ENCODE results near the gene KATNB1.
"Not testable (repeated sequence)": the region's sequence is repeated elsewhere in the genome, so short reads cannot be mapped to it uniquely, and the experiment has no call there.

KATNB1 gene

DNA sequence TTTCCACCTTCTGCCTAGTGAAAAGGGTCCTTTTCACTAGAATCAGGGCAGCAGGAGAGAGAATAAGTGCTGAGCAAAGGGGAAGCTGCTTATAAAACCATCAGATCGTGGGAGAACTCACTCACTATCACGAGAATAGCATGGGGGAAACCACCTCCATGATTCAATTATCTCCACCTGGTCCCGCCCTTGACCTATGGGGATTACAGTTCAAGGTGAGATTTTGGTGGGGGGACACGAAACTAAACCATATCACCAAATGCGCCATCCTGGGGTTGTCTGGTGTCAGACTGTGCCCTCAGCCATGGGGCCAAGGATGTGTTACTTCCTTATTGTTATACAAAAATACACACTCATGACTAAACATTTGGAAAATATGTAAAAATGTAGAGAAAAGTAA, 10.4 kb upstream of the KATNB1 start:
- no peak for DNase-seq (ENCODE audit: low read depth)

DNA sequence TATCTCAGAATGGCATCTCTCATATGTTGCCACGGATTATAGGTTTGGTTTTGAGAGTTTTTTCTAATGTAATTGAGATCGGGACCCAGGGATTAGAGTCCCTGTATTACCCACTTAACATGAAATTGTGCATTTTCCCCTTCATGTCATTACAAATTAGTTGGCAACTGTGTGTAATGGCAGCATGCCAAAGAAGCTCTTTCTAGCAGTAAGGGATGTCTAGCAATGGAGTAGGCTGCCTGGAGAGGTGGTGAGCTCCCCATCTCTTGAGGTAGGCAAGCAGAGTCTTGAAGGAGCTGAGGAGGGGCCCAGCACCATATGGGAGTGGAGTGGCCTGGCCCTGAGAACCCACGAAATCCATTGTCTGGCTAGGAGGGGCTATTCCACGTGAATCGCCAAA, 10.0 kb upstream of the KATNB1 start:
- no peak for DNase-seq (ENCODE audit: low read depth)

DNA sequence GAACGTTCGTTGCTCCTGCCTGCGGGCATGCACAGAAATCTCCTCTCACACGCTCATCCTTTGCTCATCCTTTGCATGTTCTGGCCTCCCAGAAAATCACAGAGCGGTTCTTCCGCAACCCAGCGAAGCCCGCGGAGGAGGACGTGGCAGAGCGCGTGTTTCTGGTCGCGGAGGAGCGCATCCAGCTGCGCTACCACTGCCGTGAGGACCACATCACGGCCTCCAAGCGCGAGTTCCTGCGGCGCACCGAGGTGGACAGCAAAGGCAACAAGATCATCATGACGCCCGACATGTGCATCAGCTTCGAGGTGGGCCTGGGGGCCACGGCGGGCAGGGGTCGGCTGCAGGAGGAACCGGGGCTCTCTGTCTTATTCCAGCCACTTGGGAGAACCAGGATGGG, 9.6 kb upstream of the KATNB1 start:
- DNase-seq (ENCODE audit: low read depth), result no peak

DNA sequence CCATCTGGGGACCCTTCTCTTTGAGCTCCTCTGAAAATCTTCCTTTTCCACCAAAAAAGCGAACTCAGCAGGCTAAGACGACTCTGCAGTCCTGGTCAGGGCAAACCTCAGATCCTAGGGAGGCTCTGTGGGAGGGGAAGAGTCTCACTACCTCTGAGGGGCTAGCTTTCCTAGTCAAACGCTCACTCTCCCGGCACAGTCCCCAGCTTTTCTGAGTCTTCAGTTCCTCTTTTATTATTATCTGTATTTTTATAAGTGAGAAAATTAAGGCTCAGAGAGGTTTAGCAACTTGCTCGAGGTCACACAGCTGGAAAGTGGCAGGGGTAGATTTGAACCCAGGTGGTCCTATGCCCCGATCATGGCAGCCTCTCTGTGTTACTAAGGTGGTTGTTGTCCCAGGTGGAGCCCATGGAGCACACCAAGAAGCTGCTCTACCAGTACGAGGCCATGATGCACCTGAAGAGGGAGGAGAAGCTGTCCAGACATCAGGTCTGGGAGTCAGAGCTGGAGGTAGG, 9.1 kb upstream of the KATNB1 start:
- no peak for DNase-seq (ENCODE audit: low read depth)

DNA sequence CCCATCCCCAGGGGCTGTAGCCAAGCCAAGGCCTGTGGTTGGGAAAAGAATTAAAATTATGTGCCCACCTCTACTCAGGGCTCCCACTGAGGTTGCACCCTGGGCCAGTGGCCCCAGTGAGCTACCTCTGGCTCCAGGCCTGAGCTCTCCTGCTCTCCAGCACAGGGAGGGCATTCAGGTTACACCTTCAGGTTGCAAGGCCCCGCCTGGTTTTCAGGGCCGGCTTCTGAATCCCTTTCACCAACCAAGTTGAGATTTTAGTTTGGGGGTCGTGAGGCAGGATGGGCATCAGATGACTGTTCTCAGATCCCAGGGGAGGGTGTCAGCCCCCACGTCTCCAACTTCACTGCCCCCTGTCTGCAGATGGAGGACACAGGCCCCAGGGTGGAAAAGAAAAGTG, 8.0 kb upstream of the KATNB1 start:
- no peak for DNase-seq (ENCODE audit: low read depth)

DNA sequence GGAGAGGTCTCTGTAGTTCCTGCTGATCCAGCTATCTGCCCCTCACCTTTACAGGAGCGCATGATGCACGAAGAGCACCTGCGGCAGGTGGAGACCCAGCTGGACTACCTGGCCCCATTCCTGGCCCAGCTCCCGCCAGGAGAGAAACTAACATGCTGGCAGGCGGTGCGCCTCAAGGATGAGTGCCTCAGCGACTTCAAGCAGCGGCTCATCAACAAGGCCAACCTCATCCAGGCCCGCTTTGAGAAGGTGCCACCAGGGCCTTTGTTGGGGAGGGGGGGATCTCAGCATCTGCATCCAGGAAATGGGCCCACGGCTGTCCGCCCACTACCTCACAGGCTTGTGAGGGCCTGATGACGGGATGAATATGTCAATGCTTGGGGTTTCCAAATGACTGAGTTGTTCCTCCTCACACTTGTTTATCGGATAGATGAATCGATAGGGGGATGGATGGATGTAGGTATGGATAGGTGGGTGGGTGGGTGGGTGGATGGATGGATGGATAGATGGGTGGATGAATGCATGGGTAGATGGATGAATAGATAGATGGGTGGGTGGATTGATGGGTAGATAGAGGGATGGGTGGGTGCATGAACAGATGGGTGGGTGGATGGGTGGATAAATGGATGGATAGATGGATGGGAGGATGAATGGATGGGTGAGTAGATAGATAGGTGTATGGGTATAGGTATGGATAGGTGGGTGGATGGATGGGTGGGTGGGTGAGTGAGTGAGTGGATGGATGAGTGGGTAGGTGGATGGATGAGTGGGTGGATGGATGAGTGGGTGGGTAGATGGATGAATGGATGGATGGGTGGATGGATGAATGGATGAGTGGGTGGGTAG, 7.0 kb upstream of the KATNB1 start:
- DNase-seq (ENCODE audit: low read depth), result no peak

DNA sequence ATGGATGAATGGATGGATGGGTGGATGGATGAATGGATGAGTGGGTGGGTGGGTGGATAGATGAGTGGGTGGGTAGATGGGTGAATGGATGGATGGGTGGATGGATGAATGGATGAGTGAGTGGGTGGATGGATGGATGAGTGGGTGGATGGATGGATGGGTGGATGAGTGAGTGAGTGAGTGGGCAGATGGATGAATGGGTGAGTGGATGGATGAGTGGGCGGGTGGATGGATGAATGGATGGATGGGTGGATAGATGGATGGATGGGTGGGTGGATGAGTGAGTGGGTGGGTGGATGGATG, 6.4 kb upstream of the KATNB1 start:
- no peak for DNase-seq (ENCODE audit: low read depth)

DNA sequence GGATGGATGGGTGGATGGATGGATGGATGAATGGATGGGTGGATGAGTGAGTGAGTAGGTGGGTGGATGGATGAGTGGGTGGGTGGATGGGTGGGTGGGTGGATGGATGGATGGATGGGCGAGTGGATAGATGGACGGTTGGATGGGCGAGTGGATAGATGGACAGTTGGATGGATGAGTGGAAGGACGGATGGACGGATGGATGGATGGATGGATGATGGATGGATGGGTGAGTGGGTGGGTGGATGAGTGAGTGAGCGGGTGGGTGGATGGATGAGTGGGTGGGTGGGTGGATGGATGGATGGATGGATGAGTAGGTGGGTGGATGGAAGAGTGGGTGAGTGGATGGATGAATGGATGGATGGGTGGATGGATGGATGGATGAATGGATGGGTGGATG, 5.7 kb upstream of the KATNB1 start:
- not testable (repeated sequence) for DNase-seq (ENCODE audit: low read depth)

DNA sequence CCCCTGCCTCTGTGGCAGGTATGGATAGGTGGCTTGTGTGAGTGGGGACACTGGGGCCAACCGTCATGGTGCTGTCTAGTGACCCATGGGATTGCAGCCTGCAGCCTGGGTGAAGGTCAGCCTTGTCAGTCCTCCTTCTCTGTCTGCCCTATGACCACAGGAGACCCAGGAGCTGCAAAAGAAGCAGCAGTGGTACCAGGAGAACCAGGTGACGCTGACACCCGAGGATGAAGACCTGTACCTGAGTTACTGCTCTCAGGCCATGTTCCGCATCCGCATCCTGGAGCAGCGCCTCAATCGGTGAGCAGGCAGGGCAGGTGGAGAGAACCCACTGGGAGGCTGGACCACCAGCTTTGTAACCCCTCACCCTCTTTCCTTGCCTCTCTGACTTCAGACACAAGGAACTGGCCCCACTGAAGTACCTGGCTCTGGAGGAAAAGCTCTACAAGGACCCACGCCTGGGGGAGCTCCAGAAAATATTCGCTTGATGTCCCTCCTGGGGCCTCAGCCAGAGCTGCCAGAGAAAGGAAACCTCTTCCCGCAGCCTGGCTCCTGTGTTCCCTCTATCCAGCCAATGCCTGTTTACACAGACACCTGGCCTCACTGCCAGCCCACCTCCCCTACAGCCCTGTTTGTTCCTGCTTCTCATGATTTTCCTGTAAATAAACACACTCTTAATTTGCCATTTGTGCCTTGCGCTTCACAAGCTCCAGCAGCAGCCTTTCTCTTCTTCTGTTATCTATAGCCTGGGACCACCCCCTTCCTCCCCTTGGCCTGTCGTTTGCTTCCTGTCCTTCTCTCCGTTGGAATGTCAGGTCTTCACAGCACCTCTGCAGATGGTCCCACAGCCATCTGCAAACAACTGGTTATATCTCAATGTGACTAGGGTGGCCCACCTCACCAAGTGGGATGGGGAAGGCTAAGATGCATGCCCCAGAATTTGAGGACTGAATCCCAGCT, 4.5 kb upstream of the KATNB1 start:
- DNase-seq (ENCODE audit: low read depth), result no peak

DNA sequence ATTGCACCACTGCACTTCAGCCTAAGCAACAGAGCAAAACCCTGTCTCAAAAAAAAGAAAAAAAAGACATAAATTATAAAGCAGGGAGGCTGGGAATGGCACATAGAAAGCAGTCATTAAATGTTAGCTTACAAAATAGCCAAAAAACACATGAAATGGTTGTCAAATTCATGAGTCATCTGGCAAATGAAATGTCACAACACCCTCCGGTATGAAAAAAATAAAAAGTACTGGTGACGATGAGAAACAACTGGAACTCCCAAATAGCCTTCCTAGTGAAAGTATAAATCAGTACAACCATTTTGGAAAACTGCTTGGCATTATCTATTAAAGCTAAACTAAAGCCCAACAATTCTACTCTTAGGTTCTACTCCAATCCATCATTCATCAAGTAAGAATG, 3.5 kb upstream of the KATNB1 start:
- peak; percentile 83 for DNase-seq (ENCODE audit: low read depth)

DNA sequence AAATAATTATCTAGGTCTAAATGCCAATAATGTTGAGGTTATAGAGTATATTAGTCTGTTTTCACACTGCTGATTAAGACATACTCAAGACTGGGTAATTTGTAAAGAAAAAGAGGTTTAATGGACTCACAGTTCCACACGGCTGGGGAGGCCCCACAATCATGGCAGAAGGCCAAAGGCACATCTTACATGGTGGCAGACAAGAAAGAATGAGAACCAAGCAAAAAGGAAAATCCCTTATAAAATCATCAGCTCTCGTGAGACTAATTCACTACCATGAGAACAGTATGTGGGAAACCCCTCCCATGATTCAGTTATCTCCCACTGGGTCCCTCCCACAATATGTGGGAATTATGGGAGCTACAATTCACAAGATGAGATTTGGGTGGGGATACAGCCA, 2.9 kb upstream of the KATNB1 start:
- DNase-seq (ENCODE audit: low read depth), result no peak

DNA sequence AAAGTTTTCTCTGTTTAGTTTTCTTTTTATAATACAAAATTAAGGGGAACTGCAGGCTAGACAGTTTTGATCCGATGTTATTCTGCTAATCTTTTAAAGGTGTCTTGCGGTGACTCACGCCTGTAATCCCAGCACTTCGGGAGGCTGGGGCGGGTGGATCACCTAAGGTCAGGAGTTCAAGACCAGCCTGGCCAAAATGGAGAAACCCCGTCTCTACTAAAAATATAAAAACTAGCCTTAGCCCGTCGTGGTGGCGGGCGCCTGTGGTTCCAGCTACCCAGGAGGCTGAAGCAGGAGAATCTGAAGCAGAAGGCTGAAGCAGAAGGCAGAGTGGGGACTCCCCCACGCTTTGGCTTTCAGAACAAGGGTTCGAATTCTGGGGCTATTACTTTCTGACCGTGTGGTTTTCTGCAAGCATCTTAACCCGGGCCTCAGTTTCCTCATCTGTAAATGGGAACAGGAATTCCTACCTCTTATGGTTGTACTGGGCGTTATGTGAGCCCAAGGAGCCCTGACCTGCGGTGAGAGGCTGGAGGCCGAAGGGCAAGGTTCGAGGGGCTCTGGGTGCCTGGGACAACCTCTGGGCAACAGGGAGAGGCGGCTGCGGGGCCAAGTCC, 1.2 kb upstream of the KATNB1 start:
- DNase-seq (ENCODE audit: low read depth), result no peak

DNA sequence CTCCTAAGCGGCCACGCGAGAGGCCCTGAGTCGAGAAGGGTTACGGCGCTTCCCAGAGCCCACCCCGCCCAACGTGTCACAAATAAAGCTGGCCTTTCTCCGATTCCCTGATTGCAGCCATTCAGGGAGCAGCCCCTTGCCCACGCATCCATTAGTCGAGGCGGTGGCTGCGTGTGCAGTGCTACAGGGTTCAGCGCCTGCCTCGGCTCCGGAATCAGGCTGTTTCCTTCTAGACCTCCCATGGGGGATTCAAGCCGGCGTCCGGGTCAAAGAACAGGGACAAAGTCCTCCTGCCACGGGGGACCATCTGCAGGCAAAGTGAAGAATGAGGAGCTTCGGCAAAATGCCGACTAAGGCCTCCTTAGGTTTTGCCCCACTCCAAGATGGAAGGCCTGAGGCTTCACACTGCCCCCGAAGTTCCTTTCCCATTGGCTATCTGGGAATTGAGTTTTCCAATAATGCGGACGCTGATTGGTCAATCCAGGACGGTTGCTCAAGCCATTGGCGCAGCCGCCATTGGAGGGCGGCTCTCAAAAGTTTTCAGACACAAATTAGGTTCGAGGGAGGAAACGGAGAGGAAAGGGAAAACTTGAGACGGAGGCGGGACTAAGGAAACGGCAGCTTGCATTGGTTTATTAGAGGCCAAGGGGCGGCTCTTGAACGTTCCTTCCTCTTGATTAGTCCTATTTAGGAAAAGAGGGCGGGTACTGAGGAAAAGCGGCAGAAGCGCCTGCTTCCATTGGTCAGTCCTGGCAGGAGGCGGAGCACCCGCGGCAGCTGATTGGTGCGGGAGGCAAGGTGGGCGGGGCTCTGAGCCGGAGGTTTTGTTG, 430 bp upstream of the KATNB1 start:
- peak; percentile 100 for DNase-seq (ENCODE audit: low read depth)

DNA sequence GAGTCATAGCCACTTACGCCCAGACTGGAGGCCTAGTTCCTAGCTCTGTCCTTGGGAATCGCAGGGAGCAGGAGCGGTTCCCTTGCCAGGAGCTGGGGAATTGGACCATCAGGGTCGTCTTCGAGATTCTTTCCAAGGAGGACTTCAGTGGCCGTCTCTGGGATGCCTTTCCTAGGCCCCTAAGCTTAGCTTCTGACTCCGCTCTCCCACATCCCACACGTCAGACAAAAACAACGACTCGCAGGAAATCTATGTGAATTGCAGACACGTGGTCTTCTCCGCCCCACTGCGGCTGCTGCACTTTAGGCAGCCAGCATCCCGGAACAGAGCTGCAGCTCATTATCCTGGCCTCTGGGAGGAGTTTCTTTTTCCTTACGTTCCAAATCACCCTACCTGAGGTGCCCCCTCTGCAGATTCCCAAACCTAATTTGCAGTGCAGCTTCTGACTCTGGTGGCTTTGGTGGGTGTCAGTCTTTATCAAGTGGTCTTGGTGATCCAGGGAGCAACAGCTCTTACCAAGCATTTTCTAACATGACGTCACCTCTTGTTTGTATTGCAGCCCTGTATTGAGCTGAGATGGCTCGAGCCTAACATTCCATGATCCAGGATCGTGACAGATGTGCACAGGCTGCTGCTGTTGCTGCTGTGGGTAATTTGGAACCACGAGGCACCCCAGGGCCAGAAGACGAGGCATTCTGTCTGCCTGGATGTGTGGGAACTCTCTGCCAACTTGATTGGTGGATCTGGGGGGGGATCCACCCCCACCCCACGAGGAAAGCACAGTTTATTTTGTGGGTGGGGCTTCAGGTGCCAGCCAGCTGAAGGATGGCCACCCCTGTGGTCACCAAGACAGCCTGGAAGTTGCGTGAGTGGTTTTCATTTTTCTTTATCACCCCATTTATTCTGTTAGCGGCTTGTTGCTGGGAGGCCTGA, 1.1 kb downstream of the KATNB1 start:
- peak; percentile 52 for DNase-seq (ENCODE audit: low read depth)

DNA sequence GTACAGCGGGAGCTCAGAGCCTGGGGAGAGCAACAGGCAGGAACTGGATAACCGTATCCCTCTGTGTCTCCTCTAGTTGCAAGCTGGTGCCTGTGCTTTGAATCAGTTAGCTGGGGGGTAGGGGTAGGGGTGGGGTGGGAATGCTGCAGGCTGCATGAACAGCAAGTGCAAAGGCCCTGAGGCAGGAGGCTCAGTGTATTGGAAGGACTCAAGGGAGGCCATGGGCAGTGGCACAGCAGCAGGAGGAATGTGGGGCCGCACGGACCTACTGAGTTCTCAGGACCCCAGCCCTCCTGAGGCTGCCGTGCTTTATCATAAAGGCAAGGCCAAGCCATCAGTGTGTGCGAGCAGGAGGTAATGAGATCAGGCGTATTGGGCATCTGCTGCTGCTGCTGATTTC, 3.3 kb downstream of the KATNB1 start:
- no peak for DNase-seq (ENCODE audit: low read depth)

DNA sequence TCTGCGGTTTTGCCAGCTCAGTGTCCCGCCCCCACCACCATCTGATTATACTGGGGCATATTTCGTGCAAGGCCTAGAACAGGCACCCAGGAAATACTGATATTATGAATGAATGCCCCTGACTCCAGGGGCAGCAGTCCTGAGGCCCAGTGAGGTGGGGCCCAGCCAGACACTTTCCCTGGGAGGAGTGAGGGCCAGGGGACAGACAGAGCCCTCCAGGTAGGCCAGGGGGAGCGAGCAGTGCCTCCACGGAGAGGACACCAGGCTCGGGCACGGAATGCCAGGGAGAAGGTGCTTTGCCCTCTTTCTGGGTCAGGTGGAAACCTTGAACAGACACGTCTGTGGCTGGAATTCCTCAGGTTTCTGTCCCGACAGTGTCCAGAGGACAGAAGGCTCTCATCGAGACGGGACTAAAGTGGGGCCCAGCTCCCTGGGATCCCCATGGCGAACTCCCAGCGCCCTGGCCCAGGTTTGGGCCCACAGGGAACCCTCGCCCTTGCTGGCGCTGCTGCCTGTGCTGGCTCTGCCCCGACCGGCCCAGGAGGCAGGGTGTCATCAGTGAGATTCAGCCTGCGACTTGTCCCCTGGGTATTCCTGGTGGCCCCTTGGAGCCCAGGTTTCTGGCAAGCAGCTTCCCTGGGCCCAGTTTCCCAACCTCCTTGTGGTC, 4.3 kb downstream of the KATNB1 start:
- DNase-seq (ENCODE audit: low read depth), result no peak

DNA sequence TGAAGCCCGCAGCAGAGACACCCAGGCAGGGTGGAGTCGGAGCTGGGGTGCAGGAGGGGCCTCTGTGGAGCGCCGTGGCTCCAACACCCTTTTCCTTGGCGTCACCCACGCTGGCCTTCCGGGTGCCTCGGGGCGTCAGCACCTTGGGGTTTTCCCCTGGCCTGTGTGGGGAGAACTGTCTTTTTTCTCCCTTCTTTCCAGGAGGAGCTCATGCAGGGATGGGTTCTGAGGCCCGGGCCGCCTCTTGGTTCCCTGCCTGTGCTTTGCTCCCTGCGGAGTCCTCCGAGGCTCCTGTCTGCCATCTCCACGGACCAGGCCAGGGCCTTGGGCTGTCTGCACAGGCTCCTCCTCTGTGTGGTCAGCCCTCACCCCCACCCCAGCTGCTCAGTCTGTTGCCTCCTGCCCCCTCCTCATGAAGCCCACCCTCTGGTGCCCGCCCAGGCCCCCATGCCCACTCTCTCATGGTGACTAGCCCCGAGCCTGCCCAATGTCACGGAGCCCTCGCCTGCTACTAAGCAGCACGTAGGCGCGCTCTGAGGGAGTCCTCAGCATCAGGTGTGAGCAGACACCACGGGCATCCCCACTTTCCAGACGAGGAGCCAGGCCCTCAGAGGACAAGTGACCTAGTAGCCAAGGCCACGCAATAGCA, 5.0 kb downstream of the KATNB1 start:
- no peak for DNase-seq (ENCODE audit: low read depth)

DNA sequence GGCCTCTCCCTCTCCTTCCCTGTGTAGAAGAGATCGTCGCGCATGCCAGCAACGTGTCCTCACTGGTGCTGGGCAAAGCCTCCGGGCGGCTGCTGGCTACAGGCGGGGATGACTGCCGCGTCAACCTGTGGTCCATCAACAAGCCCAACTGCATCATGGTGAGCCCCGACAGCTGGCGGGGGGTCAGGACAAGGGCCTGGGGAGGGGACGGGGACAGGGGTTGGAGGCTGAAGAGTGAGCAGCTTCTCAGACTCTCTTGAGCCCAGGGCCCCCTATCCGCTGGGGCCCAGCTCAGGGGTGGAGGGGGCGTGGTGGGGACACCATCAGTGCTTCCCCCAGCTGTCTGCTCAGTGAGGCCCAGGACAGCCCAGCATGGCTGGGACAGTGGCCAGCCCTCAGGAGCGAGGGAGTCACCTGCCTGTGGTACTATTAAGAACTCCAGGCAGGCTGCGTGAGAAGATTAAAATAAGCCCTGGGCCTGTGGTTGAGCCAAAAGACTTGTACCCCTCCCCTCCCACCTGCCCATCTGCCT, 6.2 kb downstream of the KATNB1 start:
- no peak for DNase-seq (ENCODE audit: low read depth)

DNA sequence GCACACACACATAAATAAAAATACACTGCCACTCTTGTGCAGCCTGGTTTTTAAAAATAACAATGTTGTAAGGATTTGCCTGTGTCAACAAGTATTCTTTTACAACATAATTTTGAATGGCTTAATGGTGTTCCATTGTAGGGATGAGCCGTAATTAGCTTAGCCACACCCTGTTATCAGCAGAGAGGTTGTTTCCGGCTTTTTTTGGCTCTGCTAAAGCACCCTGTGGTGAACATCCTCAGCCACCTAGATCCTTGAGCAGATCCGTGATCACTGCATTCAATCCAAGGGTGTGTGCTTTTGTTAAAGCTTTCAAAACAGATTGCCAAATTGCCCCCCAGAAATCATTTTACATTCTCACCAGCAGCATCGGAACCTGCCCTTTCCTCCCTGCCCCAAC, 7.0 kb downstream of the KATNB1 start:
- no peak for DNase-seq (ENCODE audit: low read depth)
